Spleen (tissue), 7 donors: ENCODE results near the gene TPM4.

Experiments used
- CTCF ChIP-seq, 11 experiments: fragments of 200-600 bp in 7 of 11; fragments of 450-650 bp in 4 of 11; sonication (generic) in 4 of 11; IDR thresholded peaks in 8 of 11; conservative IDR thresholded peaks in 3 of 11; 1 replicate in 7 of 11; 2 replicates in 4 of 11; pipeline versions ENCODE4 v1.4.0 to v1.8.0; 2016 to 2021; ENCODE audit warnings: antibody characterized with exemption in 11 of 11, inconsistent platforms in 4 of 11, mild to moderate bottlenecking in 1 of 11
- POLR2A ChIP-seq, 3 donors: fragments of 450-650 bp; IDR thresholded peaks; one replicate each; pipeline ENCODE4 v1.5.1; 2017; ENCODE audit warnings: antibody characterized with exemption in 3 of 3, mild to moderate bottlenecking in 1 of 3
- POLR2AphosphoS5 ChIP-seq, 3 donors: sonication (generic); formaldehyde crosslinking; IDR thresholded peaks; one replicate each; pipeline ENCODE4 v1.5.1; 2017; ENCODE audit warnings: antibody characterized with exemption in 3 of 3
- donor health status: DM: no; HTN: no; CAD: no; lungs with moderate emphysema.
- donor health status: DM: no; HTN: no; CAD: no.
- donor health status: DM: no; HTN: no; CAD: no.

GRCh38 chr19:16121967-16122366 lies 45.7 kb downstream of the TPM4 start:
- no peak for TF ChIP-seq POLR2A (IDR thresholded peaks at IDR 0.05)
- TF ChIP-seq CTCF (IDR thresholded peaks at IDR 0.05 in 8 of 11, conservative IDR thresholded peaks at IDR 0.05 in 3 of 11) = no peak
- TF ChIP-seq POLR2AphosphoS5 (IDR thresholded peaks at IDR 0.05) = no peak
